Body of pancreas (tissue), 4 donors: ENCODE results near the gene ACSF3. TPM values are rescaled to one million over a fixed set of nuclear protein-coding genes. Genes with fewer than 3 reads are reported as not detected.
A peak's percentile ranks its signal among the peaks of the same experiment; 100 is the strongest.

Experiments
- ATAC-seq: fragments of 150-250 bp; one replicate; pipeline ENCODE4 v1.9.1; 2016
- DNase-seq, 4 donors: peaks; one replicate each; pipeline ENCODE4 v3.0.0-alpha.2; 2019
- H3K27ac ChIP-seq, 4 donors: fragments of 200-600 bp; sonication (generic); 1 replicate in 3 of 4; 2 replicates in 1 of 4; pipeline versions ENCODE4 v1.5.1 to v1.6.1; 2016 to 2019; ENCODE audit warnings: mild to moderate bottlenecking in 1 of 4, mixed read lengths in 1 of 4, moderate library complexity in 1 of 4
- H3K27me3 ChIP-seq, 2 donors: fragments of 200-600 bp; sonication (generic); one replicate each; pipeline ENCODE4 v1.6.0; 2016; ENCODE audit warnings: mild to moderate bottlenecking in 1 of 2
- H3K36me3 ChIP-seq, 2 donors: fragments of 200-600 bp; sonication (generic); replicated peaks in 1 of 2; 2 replicates each; pipeline ENCODE4 v1.5.1; 2016; ENCODE audit warnings: low read depth in 2 of 2; ENCODE audit not compliant: insufficient read depth in 1 of 2
- H3K4me1 ChIP-seq: fragments of 200-600 bp; sonication (generic); one replicate; pipeline ENCODE4 v1.6.0; 2016
- H3K4me3 ChIP-seq, 2 donors: fragments of 200-600 bp; sonication (generic); 1 replicate in 1 of 2; 2 replicates in 1 of 2; pipeline ENCODE4 v1.5.1; 2016 to 2019
- H3K9me3 ChIP-seq, 3 donors: fragments of 200-600 bp; sonication (generic); 1 replicate in 2 of 3; 2 replicates in 1 of 3; pipeline ENCODE4 v1.5.1; 2016
- CTCF ChIP-seq, 7 experiments: fragments of 450-650 bp in 4 of 7; fragments of 200-600 bp in 3 of 7; sonication (generic) in 3 of 7; IDR thresholded peaks; one replicate each; pipeline ENCODE4 v1.5.1; 2016 to 2019; ENCODE audit warnings: antibody characterized with exemption in 7 of 7
- POLR2A ChIP-seq, 3 donors: fragments of 450-650 bp; IDR thresholded peaks; one replicate each; pipeline ENCODE4 v1.6.1; 2016; ENCODE audit warnings: antibody characterized with exemption in 3 of 3, mild to moderate bottlenecking in 2 of 3
- WGBS, 2 donors: methylation state at CpG; one replicate each; pipeline ENCODE4 v1.1.5; 2017; 5-methylcytosine and 5-hydroxymethylcytosine counted together
- intact Hi-C: fragments of 100-400 bp; cut with DNase I; formaldehyde crosslinking; loops from one replicate; pipeline ENCODE4 v1.15.1; 2023
- total RNA-seq, 2 donors: library from RNA; depleted of rRNA; stranded (reverse); fragments of >200 nt; gene quantifications; one replicate each; pipeline ENCODE4 v1.1.0, GENCODE V29; 2016

ACSF3 gene
- total RNA-seq, 2 donors from 2014 or later: 22.1 to 48.8 TPM

GRCh38 chr16:89116341-89117226 is 22.9 kb downstream of the ACSF3 start:
- H3K4me1 ChIP-seq: no peaks in the 10 kb centered on the region
- H3K27ac ChIP-seq: no peak overlapping the region
- no peaks in the 10 kb centered on the region for H3K27me3 ChIP-seq
- TF ChIP-seq CTCF (IDR thresholded peaks at IDR 0.05): no peak
- TF ChIP-seq POLR2A (IDR thresholded peaks at IDR 0.05): no peak
- no peak overlapping the region for H3K4me3 ChIP-seq
- DNase-seq (no peak), ATAC-seq (no peak)
- WGBS, 2 donors: 91 to 95% methylated on average over 22 to 29 of the region's 29 CpGs
- H3K9me3 ChIP-seq: no peaks in the 10 kb centered on the region
- intact Hi-C loops: no loop called here
- H3K36me3 ChIP-seq: peaks cover 0 to 21% of the 10 kb centered on the region in 2 donors

- intact Hi-C loops: no loop called here
- ATAC-seq (no peak), DNase-seq (peak in 1 of 4 donors; percentile 5)
- TF ChIP-seq CTCF (IDR thresholded peaks at IDR 0.05): no peak
- TF ChIP-seq POLR2A (IDR thresholded peaks at IDR 0.05): no peak
- Histone ChIP-seq H3K9me3 (no peaks in the 10 kb centered on the region), H3K36me3 (peaks cover 0 to 18% of the 10 kb centered on the region in 2 donors), H3K27ac (no peak overlapping the region), H3K27me3 (no peaks in the 10 kb centered on the region), H3K4me3 (no peak overlapping the region), H3K4me1 (no peaks in the 10 kb centered on the region)
- 93 to 95% methylated on average over 10 to 27 of the region's 27 CpGs for WGBS, 2 donors
Observed at GRCh38 chr16:89117227-89117974, 23.7 kb downstream of the ACSF3 start.

- Histone ChIP-seq H3K4me3 (no peak overlapping the region), H3K27ac (no peak overlapping the region), H3K27me3 (no peaks in the 10 kb centered on the region), H3K9me3 (no peaks in the 10 kb centered on the region), H3K36me3 (peaks cover 0 to 16% of the 10 kb centered on the region in 2 donors), H3K4me1 (no peaks in the 10 kb centered on the region)
- 77 to 89% methylated on average over 19 of the region's 19 CpGs for WGBS, 2 donors
- no peak for DNase-seq
- no peak for TF ChIP-seq POLR2A (IDR thresholded peaks at IDR 0.05)
- ATAC-seq: no peak
- intact Hi-C loops: no loop called here
Observed at GRCh38 chr16:89117975-89118289, 24.3 kb downstream of the ACSF3 start.

- Histone ChIP-seq H3K27ac (no peak overlapping the region), H3K4me3 (no peak overlapping the region), H3K36me3 (peaks cover 0 to 16% of the 10 kb centered on the region in 2 donors), H3K9me3 (no peaks in the 10 kb centered on the region), H3K27me3 (no peaks in the 10 kb centered on the region), H3K4me1 (no peaks in the 10 kb centered on the region)
- 76 to 79% methylated on average over 7 to 19 of the region's 23 CpGs for WGBS, 2 donors
- DNase-seq (no peak), ATAC-seq (no peak)
- intact Hi-C loops: no loop called here
- TF ChIP-seq POLR2A (IDR thresholded peaks at IDR 0.05) (no peak), CTCF (IDR thresholded peaks at IDR 0.05) (no peak)
Observed at GRCh38 chr16:89118361-89119165, 24.9 kb downstream of the ACSF3 start.

GRCh38 chr16:89119166-89119621 is 25.5 kb downstream of the ACSF3 start:
- no peaks in the 10 kb centered on the region for H3K27me3 ChIP-seq
- TF ChIP-seq CTCF (IDR thresholded peaks at IDR 0.05): no peak
- TF ChIP-seq POLR2A (IDR thresholded peaks at IDR 0.05): no peak
- DNase-seq (no peak), ATAC-seq (no peak)
- intact Hi-C loops: no loop called here
- no peak overlapping the region for H3K4me3 ChIP-seq
- no peak overlapping the region for H3K27ac ChIP-seq
- peaks cover 0 to 12% of the 10 kb centered on the region in 2 donors for H3K36me3 ChIP-seq
- WGBS, 2 donors: 84 to 90% methylated on average over 9 to 17 of the region's 24 CpGs
- H3K9me3 ChIP-seq: no peaks in the 10 kb centered on the region
- no peaks in the 10 kb centered on the region for H3K4me1 ChIP-seq
